ENCODE measurements around the gene ATOSA. TPM values are rescaled to one million over a fixed set of nuclear protein-coding genes. Genes with fewer than 3 reads are reported as not detected.

Gene ATOSA
- total and polyA plus RNA-seq, 2 of the 13 experiments (the other 11 are each of a cell fraction or from before 2014, with no cell fraction given) = 6.6 to 16.3 TPM

DNA sequence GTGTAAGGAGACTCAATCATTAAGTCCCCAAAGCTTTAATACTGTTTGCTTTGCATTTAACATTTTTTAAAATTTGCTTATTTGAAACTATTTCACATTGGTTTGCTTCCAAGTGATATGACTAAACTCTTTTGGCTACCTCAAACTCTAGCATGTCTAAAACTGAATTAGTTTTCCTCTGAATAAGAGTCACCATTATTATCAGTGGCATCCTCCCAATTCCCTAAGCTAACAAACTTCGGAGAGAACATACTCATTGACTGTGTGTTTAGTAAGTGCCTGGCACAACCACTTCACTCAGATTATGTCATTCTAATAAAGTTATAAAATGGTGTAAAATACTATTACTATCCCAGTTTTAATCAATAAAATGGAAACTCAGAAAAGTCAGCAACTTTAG is 21.9 kb downstream of the ATOSA start:
- CTCF ChIA-PET (ENCODE audit: low intra/inter-chr PET ratio, low total read pairs) = no interaction called here
- BruUV-seq (replicated peaks) = no TSS peak
- H3K4me1 ChIP-seq (ENCODE audit: insufficient read depth, low read length) = peaks cover 3% of the 10 kb centered on the region; the same call in 1 of the 2 replicates
- H4K20me1 ChIP-seq (ENCODE audit: insufficient read depth, low read length) = no peaks in the 10 kb centered on the region
- TF ChIP-seq, protein P1, sequence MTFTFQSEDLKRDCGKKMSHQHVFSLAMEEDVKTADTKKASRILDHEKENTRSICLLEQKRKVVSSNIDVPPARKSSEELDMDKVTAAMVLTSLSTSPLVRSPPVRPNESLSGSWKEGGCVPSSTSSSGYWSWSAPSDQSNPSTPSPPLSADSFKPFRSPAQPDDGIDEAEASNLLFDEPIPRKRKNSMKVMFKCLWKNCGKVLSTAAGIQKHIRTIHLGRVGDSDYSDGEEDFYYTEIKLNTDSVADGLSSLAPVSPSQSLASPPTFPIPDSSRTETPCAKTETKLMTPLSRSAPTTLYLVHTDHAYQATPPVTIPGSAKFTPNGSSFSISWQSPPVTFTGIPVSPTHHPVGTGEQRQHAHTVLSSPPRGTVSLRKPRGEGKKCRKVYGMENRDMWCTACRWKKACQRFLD (CRISPR knock-in tag; IDR thresholded peaks at IDR 0.05; ENCODE audit: borderline replicate concordance) = no peak
- TF ChIP-seq DMAP1 (CRISPR knock-in tag; IDR thresholded peaks at IDR 0.05) (no peak), ZNF558 (CRISPR knock-in tag; IDR thresholded peaks at IDR 0.05; ENCODE audit: borderline replicate concordance) (no peak), HNRNPK (IDR thresholded peaks at IDR 0.05; ENCODE audit: low read depth, low read length, poor library complexity, severe bottlenecking) (no peak), SPEN (CRISPR knock-in tag; IDR thresholded peaks at IDR 0.05; ENCODE audit: low read depth) (no peak), ZNF709 (CRISPR knock-in tag; IDR thresholded peaks at IDR 0.05) (no peak), PAX8 (CRISPR knock-in tag; IDR thresholded peaks at IDR 0.05; ENCODE audit: borderline replicate concordance) (no peak), ZNF225 (CRISPR knock-in tag; IDR thresholded peaks at IDR 0.05) (no peak), IKZF4 (CRISPR knock-in tag; IDR thresholded peaks at IDR 0.05; ENCODE audit: borderline replicate concordance, low read depth, not compliant biosample characterization) (no peak), TAF1 (CRISPR knock-in tag; IDR thresholded peaks at IDR 0.05) (no peak), TMF1 (CRISPR knock-in tag; IDR thresholded peaks at IDR 0.05; ENCODE audit: low read depth) (no peak), HOXA5 (CRISPR knock-in tag; IDR thresholded peaks at IDR 0.05) (no peak), MBNL3 (CRISPR knock-in tag; conservative IDR thresholded peaks at IDR 0.05) (no peak), RNF2 (conservative IDR thresholded peaks at IDR 0.05; ENCODE audit: low read depth) (no peak), SNAPC2 (CRISPR knock-in tag; IDR thresholded peaks at IDR 0.05) (no peak)
- TF ChIP-seq, protein P2, sequence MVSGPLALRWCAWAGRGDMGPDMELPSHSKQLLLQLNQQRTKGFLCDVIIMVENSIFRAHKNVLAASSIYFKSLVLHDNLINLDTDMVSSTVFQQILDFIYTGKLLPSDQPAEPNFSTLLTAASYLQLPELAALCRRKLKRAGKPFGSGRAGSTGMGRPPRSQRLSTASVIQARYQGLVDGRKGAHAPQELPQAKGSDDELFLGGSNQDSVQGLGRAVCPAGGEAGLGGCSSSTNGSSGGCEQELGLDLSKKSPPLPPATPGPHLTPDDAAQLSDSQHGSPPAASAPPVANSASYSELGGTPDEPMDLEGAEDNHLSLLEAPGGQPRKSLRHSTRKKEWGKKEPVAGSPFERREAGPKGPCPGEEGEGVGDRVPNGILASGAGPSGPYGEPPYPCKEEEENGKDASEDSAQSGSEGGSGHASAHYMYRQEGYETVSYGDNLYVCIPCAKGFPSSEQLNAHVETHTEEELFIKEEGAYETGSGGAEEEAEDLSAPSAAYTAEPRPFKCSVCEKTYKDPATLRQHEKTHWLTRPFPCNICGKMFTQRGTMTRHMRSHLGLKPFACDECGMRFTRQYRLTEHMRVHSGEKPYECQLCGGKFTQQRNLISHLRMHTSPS (CRISPR knock-in tag; IDR thresholded peaks at IDR 0.05; ENCODE audit: low read depth) = no peak
- TF ChIP-seq, protein P3, sequence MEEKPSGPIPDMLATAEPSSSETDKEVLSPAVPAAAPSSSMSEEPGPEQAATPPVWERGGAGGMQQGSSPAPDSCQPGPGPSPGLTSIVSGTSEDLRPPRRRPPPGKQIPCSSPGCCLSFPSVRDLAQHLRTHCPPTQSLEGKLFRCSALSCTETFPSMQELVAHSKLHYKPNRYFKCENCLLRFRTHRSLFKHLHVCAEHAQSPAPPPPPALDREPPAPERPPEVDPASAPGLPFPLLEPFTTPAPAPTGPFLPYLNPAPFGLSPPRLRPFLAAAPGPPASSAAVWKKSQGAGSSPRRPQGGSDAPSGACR (CRISPR knock-in tag; IDR thresholded peaks at IDR 0.05) = no peak
- TF ChIP-seq, protein P4, sequence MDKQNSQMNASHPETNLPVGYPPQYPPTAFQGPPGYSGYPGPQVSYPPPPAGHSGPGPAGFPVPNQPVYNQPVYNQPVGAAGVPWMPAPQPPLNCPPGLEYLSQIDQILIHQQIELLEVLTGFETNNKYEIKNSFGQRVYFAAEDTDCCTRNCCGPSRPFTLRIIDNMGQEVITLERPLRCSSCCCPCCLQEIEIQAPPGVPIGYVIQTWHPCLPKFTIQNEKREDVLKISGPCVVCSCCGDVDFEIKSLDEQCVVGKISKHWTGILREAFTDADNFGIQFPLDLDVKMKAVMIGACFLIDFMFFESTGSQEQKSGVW (CRISPR knock-in tag; IDR thresholded peaks at IDR 0.05; ENCODE audit: borderline replicate concordance) = no peak
- H2AFZ ChIP-seq (ENCODE audit: low read length) = no peak overlapping the region
- no peak overlapping the region for H3K4me2 ChIP-seq (ENCODE audit: low read depth, low read length)
- intact Hi-C loops (cut with micrococcal nuclease; ENCODE audit: unreplicated experiment) = no loop called here
- in situ Hi-C loops (cut with HindIII; ENCODE audit: extremely low pct_ligation_motif_present, low pct_unique_long_range_greater_than_20kb) = no loop called here
- H3K9ac ChIP-seq (ENCODE audit: insufficient read depth, low read depth, low read length) = no peak overlapping the region
- no peak overlapping the region for H3K27ac ChIP-seq (ENCODE audit: extremely low read length, insufficient read depth, low read length)
- ATAC-seq (no peak), DNase-seq (ENCODE audit: low spot score) (no peak), FAIRE-seq (no peak)
- no peaks in the 10 kb centered on the region for H3K79me2 ChIP-seq (ENCODE audit: insufficient read depth, low read length)
- H3K4me3 ChIP-seq (replicated peaks in 1 of 3; ENCODE audit: insufficient read depth in 1 of 3, low read depth in 2 of 3, low read length in 3 of 3) = no peak overlapping the region
- H3K9me3 ChIP-seq (ENCODE audit: low read length) = no peaks in the 10 kb centered on the region
- no peaks in the 10 kb centered on the region; a peak in 1 of 5 replicates for H3K36me3 ChIP-seq (replicated peaks in 1 of 2; ENCODE audit: control insufficient read depth in 1 of 2, insufficient read depth in 2 of 2, low read length in 2 of 2)
- 96% methylated on average over 1 of the region's 1 CpG for WGBS (ENCODE audit: low lambda C conversion rate)
- no peaks in the 10 kb centered on the region for H3K27me3 ChIP-seq (ENCODE audit: control insufficient read depth in 1 of 2, insufficient read depth in 2 of 2, low read length in 2 of 2)
- POLR2A ChIA-PET = no interaction called here

All from HepG2 (cell line).